ENCODE data around the gene SPAG9.
A peak's percentile ranks its signal among the peaks of the same experiment; 100 is the strongest.

Gene SPAG9

GRCh38 chr17:50935221-50935995 is 185.3 kb downstream of the SPAG9 start:
- DNase-seq (ENCODE audit: low spot score): no peak

GRCh38 chr17:50934672-50935220 is 185.9 kb downstream of the SPAG9 start:
- DNase-seq (ENCODE audit: low spot score): no peak

GRCh38 chr17:50934161-50934560 is 186.5 kb downstream of the SPAG9 start:
- DNase-seq (ENCODE audit: low spot score): no peak

- peak; percentile 51 for DNase-seq (ENCODE audit: low spot score)
Observed at GRCh38 chr17:50931144-50931908, 189.3 kb downstream of the SPAG9 start.

GRCh38 chr17:50928646-50929045 is 192.0 kb downstream of the SPAG9 start:
- no peak for DNase-seq (ENCODE audit: low spot score)

GRCh38 chr17:50927287-50927686 is 193.4 kb downstream of the SPAG9 start:
- DNase-seq (ENCODE audit: low spot score): no peak

GRCh38 chr17:50926523-50926922 is 194.1 kb downstream of the SPAG9 start:
- DNase-seq (ENCODE audit: low spot score): no peak

GRCh38 chr17:50925296-50925891 is 195.3 kb downstream of the SPAG9 start:
- DNase-seq (ENCODE audit: low spot score): no peak

GRCh38 chr17:50924800-50925199 is 195.9 kb downstream of the SPAG9 start:
- DNase-seq (ENCODE audit: low spot score): no peak

- no peak for DNase-seq (ENCODE audit: low spot score)
Observed at GRCh38 chr17:50924300-50924699, 196.4 kb downstream of the SPAG9 start.

- DNase-seq (ENCODE audit: low spot score): no peak
Observed at GRCh38 chr17:50923611-50924010, 197.1 kb downstream of the SPAG9 start.

- DNase-seq (ENCODE audit: low spot score): no peak
Observed at GRCh38 chr17:50922721-50923405, 197.8 kb downstream of the SPAG9 start.

- no peak for DNase-seq (ENCODE audit: low spot score)
Observed at GRCh38 chr17:50922107-50922506, 198.6 kb downstream of the SPAG9 start.

GRCh38 chr17:50920891-50921586 is 199.6 kb downstream of the SPAG9 start:
- no peak for DNase-seq (ENCODE audit: low spot score)

GRCh38 chr17:50920041-50920410 is 200.6 kb downstream of the SPAG9 start:
- DNase-seq (ENCODE audit: low spot score): no peak

GRCh38 chr17:50919321-50920040 is 201.2 kb downstream of the SPAG9 start:
- DNase-seq (ENCODE audit: low spot score): peak; percentile 94

GRCh38 chr17:50918933-50919296 is 201.8 kb downstream of the SPAG9 start:
- peak; percentile 53 for DNase-seq (ENCODE audit: low spot score)

GRCh38 chr17:50918071-50918932 is 202.4 kb downstream of the SPAG9 start:
- no peak for DNase-seq (ENCODE audit: low spot score)

- DNase-seq (ENCODE audit: low spot score): no peak
Observed at GRCh38 chr17:50917418-50917743, 203.3 kb downstream of the SPAG9 start.
